Measurements from ENCODE around the gene TRRAP.

Gene TRRAP

GRCh38 chr7:98991141-98991540 lies 112.8 kb downstream of the TRRAP start:
- DNase-seq (ENCODE audit: low read depth) = no peak

- no peak for DNase-seq (ENCODE audit: low read depth)
Measured at GRCh38 chr7:98992076-98992475, 113.7 kb downstream of the TRRAP start.

- DNase-seq (ENCODE audit: low read depth) = no peak
Measured at GRCh38 chr7:98993024-98993897, 114.9 kb downstream of the TRRAP start.

- no peak for DNase-seq (ENCODE audit: low read depth)
Measured at GRCh38 chr7:98994046-98994944, 116.0 kb downstream of the TRRAP start.

DNA sequence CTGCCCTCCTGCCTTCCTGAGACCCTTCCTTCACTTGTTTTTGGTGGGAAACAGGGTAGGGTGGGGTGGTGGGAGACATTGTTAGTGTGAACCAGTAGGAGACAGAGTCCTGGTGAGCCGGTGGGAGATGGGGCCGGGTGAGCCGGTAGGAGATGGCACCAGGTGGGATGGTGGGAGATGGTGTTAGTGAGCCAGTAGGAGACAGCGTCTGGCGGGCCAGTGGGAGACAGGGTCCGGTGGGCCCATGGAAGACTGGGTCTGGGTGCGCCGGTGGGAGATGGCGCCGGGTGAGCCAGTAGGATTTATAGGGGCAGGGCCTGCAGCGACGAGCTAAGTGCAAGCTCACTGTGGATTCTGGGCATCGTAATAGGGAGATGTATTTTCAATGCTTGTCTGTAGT lies 116.8 kb downstream of the TRRAP start:
- DNase-seq (ENCODE audit: low read depth) = no peak

DNA sequence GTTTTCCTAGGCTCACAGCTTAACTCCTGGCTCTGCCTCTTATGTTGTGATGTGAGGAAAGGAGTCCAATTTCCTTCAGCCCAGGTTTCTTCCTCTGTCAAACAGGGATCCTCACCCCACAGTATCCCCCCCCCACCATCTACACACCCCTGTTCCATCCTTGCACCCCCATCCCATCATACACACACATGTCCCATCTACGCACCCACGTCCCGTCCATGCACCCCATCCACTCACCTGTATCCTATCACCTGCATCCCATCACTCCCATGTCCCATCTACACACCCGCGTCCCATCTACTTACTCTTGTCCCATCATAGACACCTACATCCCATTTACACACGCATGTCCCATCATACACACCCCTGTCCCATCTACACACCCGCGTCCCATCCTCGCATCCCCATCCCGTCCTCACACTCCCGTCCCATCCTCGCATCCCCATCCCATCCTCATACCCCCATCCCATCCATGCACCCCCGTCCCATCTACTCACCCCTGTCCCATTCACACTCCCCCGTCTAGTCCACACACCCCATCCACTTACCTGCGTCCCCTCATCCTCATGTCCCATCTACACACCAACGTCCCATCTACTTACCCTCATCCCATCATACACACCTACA lies 117.3 kb downstream of the TRRAP start:
- DNase-seq (ENCODE audit: low read depth) = no peak

GRCh38 chr7:98996150-98996552 lies 117.8 kb downstream of the TRRAP start:
- DNase-seq (ENCODE audit: low read depth) = no peak

DNA sequence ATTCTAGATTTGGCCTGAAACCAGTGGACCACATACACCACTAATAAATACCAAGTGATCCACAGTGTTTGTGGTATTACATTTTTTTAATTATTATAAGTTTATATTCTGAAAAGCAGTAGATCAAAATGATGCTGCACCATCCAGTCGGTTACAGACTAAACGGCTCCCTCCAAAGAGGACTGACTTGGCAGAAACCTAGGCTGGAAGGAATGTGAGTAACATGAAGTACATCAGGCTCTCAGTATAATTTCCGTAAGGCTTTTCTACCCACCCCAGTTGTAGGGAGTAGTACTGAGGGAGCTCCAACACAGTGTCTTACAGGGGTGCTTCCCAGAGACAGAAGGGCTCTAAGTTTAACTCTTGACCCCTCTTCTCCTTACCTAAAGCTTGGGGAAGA lies 119.5 kb downstream of the TRRAP start:
- DNase-seq (ENCODE audit: low read depth) = no peak

GRCh38 chr7:98998821-98999725 lies 120.7 kb downstream of the TRRAP start:
- no peak for DNase-seq (ENCODE audit: low read depth)

DNA sequence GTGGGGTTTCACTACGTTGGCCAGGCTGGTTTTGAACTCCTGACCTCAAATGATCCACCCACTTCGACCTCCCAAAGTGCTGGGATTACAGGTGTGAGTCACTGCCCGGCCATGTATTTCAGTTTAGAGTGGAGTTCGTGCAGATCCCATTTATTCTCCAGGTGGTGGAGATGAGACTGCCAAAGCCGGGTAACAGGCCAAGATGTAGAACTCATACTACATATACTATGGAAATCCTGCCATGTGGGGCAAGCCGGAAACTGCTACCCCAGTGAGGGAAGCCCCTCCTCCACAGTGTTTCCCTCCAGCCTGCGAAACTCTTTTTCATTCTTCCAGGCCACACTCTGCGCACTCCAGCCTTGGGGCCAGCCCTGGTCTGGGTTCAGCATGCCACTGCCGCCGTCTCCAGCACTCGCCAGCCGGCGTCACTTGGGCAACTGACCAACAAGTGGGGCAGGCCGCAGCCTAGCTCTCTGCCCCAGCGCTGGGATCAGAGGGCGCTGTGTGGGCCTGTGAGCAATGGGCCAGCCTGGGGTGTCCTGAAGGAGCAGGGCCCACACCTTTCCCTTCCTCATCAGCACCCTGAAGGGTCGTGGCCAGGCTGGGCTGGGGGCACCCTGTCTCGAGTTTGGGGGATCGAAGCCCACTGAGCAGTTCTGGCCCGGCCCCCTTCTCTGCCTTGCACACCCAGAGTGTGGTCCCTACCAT lies 122.0 kb downstream of the TRRAP start:
- DNase-seq (ENCODE audit: low read depth) = no peak

DNA sequence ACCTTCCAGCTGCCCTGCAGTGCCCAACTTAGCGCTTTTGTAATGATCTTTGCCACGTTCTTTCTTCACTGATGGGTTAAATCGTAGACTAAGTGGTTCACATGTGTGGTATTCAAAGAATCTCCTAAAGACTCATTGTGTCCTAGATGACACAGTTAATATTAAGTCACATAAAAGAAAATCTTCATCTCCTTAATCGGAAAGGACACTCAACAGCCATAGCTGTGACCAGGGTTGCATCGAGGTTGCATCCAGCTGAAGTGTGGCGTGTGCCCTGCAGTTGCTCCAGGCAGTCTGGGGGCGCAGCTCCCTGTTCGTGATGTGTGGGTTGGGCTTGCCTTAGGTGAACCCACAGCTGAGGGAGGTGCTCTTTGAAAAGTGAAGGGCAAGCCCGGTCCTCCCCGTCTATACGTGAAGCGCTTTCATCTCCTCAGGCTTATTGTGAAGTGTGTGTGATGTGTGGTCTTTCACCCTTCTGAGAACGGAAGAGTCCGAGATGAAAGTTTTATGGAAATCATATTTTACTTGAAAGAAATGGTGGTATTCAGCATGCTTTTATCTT lies 122.7 kb downstream of the TRRAP start:
- no peak for DNase-seq (ENCODE audit: low read depth)

- no peak for DNase-seq (ENCODE audit: low read depth)
Measured at GRCh38 chr7:99001482-99002147, 123.3 kb downstream of the TRRAP start.

DNA sequence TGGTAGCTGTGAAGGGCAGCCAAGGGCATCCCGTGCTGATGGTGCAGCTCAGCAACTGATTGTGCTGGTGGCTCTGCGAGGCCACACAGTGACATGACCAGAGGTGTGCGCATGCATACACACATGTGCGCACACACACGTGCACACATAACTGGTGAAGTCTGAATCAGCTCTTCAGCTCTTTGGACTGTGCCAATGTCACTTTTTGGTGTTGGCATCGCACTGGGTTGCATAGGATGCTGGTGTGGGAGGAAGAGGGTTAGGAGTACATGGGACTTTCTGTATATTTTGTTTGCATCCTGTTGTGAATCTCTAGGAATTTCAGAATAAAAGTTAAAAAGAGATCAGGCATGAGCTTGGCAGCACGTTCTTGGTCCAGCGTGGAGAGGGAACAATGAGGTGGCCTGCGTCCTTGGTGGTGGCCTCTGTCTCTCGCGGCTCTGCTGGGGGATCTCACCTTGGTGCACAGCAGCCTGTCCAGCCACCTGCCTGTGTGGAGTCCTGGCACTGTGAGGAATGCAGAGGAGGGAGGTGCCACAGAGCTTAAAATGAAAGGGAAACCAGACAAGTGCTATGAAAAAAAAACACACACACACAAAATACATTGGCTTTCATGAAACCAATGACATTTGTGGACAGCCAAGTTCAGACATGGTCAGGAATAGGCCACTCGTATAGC lies 124.0 kb downstream of the TRRAP start:
- no peak for DNase-seq (ENCODE audit: low read depth)

- DNase-seq (ENCODE audit: low read depth) = no peak
Measured at GRCh38 chr7:99002827-99003212, 124.5 kb downstream of the TRRAP start.

- DNase-seq (ENCODE audit: low read depth) = no peak
Measured at GRCh38 chr7:99003419-99003818, 125.1 kb downstream of the TRRAP start.

DNA sequence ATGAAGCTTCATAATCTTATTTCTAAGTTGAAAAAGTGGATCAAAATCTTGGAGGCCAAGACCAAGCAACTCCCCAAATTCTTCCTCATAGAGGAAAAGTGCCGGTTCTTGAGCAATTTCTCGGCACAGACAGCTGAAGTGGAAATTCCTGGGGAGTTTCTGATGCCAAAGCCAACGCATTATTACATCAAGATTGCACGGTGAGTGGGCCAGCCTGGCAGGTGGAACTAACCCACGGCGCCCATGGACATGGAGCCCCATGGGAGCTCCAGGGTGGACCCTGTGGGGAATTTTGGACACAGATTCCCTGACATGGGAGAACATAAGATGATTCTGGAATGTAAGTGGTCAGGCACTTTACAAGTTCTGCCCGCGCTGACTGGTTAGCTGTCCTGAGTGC lies 125.9 kb downstream of the TRRAP start:
- no peak for DNase-seq (ENCODE audit: low read depth)

- no peak for DNase-seq (ENCODE audit: low read depth)
Measured at GRCh38 chr7:99004781-99005500, 126.6 kb downstream of the TRRAP start.

DNA sequence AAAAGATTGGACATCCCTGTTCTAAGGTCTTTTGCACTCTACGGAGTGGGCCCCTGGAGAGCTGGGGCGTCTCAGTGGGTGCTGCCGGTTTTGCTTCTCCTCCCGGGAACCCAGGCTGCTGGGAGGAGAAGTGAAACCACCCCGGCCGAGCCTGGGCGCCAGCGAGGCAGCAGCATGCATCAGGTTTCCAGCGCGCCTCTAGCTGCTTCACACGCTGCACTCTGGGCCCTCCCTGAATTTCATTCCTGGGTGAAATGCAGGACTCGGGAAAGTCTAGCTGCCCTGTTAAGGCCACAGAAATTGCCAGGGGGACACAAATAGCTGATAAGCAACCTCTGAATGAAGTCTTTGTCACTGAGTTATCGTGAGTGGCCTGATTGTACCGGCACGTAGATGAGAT lies 127.4 kb downstream of the TRRAP start:
- DNase-seq (ENCODE audit: low read depth) = no peak

All from T-helper 22 cell (primary cell).